Measurements from ENCODE around the gene PCSK2.

Gene PCSK2

GRCh38 chr20:17470973-17471372, 244.1 kb downstream of the PCSK2 start:
- Histone ChIP-seq H3K9ac (ENCODE audit: low read depth, low read length) (no peak overlapping the region), H3K9me3 (ENCODE audit: control insufficient read depth, insufficient read depth, low read length) (no peaks in the 10 kb centered on the region), H3K36me3 (ENCODE audit: control insufficient read depth, insufficient read depth, low read length) (no peaks in the 10 kb centered on the region), H3K4me1 (ENCODE audit: control insufficient read depth, insufficient read depth, low read length) (no peaks in the 10 kb centered on the region), H3K4me3 (ENCODE audit: low read depth, low read length) (no peak overlapping the region), H3K27me3 (ENCODE audit: control insufficient read depth, insufficient read depth, low read length) (no peaks in the 10 kb centered on the region)

DNA sequence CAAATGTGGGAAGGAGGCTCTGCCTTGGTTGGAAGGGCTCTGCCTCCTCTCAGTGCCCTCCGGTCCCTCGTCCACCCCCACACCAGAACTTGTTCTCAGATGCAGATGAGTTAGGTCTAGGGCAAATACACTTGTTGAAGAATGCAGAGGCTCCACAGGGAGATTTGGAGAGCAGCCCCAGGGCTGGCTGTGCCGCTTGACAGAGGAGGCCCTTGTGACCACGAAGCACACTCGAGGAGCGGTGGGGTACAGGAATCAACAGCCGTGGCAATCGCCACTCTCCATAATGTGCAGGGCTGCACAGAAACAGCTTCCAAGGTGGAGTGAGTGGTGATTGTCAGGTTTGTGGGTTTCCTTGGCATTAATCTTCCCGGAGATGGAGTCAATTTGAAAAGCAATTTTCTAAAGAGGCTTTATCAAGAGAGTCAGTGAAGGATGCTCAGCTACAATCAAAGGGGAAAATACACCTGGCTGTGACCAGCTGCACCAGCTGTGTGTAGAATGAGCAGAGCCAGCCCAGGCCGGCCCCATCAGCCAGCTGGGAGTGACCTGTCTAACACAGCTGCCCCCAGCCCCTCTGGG, 244.9 kb downstream of the PCSK2 start:
- H3K36me3 ChIP-seq (ENCODE audit: control insufficient read depth, insufficient read depth, low read length): no peaks in the 10 kb centered on the region
- H3K9me3 ChIP-seq (ENCODE audit: control insufficient read depth, insufficient read depth, low read length): no peaks in the 10 kb centered on the region
- H3K4me3 ChIP-seq (ENCODE audit: low read depth, low read length): no peak overlapping the region
- H3K27me3 ChIP-seq (ENCODE audit: control insufficient read depth, insufficient read depth, low read length): no peaks in the 10 kb centered on the region
- H3K9ac ChIP-seq (ENCODE audit: low read depth, low read length): no peak overlapping the region
- no peaks in the 10 kb centered on the region for H3K4me1 ChIP-seq (ENCODE audit: control insufficient read depth, insufficient read depth, low read length)

- Histone ChIP-seq H3K27me3 (ENCODE audit: control insufficient read depth, insufficient read depth, low read length) (no peaks in the 10 kb centered on the region), H3K4me1 (ENCODE audit: control insufficient read depth, insufficient read depth, low read length) (no peaks in the 10 kb centered on the region)
These were observed 246.8 kb downstream of the PCSK2 start for GRCh38 chr20:17473659-17474058.

DNA sequence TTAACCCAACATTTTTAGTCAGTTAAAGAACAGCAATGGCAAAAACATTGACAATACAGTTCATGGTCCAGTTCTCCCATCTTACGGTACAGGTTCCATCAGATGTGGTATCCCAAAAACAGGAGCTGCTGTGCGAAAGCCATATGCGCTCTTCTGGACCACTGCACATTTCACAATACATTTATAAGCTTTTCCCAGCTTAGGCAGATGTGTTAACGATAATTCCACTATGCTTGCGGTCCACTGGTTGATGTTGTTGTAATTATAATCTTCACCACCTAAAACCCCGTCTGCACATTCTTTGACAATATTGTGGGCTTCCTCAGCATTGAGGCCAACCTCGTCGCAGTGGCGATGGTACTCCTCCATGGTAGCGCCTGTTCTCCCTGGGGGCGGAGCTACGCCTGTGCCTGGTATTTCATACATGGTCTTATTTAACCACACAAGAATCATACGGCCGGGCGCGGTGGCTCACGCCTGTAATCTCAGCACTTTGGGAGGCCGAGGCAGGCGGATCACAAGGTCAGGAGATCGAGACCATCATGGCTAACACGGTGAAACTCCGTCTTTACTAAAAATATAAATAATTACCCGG, 252.3 kb downstream of the PCSK2 start:
- Histone ChIP-seq H3K9ac (ENCODE audit: low read depth, low read length) (no peak overlapping the region), H3K4me1 (ENCODE audit: control insufficient read depth, insufficient read depth, low read length) (no peaks in the 10 kb centered on the region), H3K27me3 (ENCODE audit: control insufficient read depth, insufficient read depth, low read length) (no peaks in the 10 kb centered on the region), H3K4me3 (ENCODE audit: low read depth, low read length) (no peak overlapping the region), H3K36me3 (ENCODE audit: control insufficient read depth, insufficient read depth, low read length) (no peaks in the 10 kb centered on the region), H3K9me3 (ENCODE audit: control insufficient read depth, insufficient read depth, low read length) (no peaks in the 10 kb centered on the region)

More at GRCh38 chr20:17473659-17474058, 246.8 kb downstream of the PCSK2 start:
- Histone ChIP-seq H3K9ac (ENCODE audit: low read depth, low read length) (no peak overlapping the region), H3K9me3 (ENCODE audit: control insufficient read depth, insufficient read depth, low read length) (no peaks in the 10 kb centered on the region), H3K36me3 (ENCODE audit: control insufficient read depth, insufficient read depth, low read length) (no peaks in the 10 kb centered on the region), H3K4me3 (ENCODE audit: low read depth, low read length) (no peak overlapping the region)

DNA sequence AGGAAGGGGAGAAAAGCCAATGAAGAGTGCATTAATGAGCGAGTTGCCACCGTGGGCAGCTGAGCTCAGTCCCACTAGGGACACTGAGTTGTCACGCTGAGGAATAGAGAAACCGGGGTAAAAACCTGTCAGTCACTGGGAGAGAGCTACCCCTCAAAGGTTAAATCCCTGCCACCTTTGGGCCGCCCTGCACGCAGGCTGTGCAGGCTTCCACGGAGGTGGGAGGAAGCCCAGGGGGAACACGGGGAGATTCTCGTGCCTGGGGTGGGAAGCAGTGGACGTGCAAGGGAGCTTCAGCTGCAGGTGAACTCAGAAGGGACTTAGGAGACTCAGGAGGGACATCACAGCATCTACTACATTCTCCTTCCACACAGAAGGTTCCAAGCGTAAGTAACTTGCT, 253.9 kb downstream of the PCSK2 start:
- Histone ChIP-seq H3K9me3 (ENCODE audit: control insufficient read depth, insufficient read depth, low read length) (no peaks in the 10 kb centered on the region), H3K27me3 (ENCODE audit: control insufficient read depth, insufficient read depth, low read length) (no peaks in the 10 kb centered on the region), H3K9ac (ENCODE audit: low read depth, low read length) (no peak overlapping the region), H3K4me3 (ENCODE audit: low read depth, low read length) (no peak overlapping the region), H3K36me3 (ENCODE audit: control insufficient read depth, insufficient read depth, low read length) (no peaks in the 10 kb centered on the region), H3K4me1 (ENCODE audit: control insufficient read depth, insufficient read depth, low read length) (no peaks in the 10 kb centered on the region)

- no peaks in the 10 kb centered on the region for H3K9me3 ChIP-seq (ENCODE audit: control insufficient read depth, insufficient read depth, low read length)
- H3K36me3 ChIP-seq (ENCODE audit: control insufficient read depth, insufficient read depth, low read length): no peaks in the 10 kb centered on the region
- no peak overlapping the region for H3K4me3 ChIP-seq (ENCODE audit: low read depth, low read length)
- no peak overlapping the region for H3K9ac ChIP-seq (ENCODE audit: low read depth, low read length)
- H3K27me3 ChIP-seq (ENCODE audit: control insufficient read depth, insufficient read depth, low read length): no peaks in the 10 kb centered on the region
- no peaks in the 10 kb centered on the region for H3K4me1 ChIP-seq (ENCODE audit: control insufficient read depth, insufficient read depth, low read length)
These were observed 254.8 kb downstream of the PCSK2 start for GRCh38 chr20:17481661-17482060.

DNA sequence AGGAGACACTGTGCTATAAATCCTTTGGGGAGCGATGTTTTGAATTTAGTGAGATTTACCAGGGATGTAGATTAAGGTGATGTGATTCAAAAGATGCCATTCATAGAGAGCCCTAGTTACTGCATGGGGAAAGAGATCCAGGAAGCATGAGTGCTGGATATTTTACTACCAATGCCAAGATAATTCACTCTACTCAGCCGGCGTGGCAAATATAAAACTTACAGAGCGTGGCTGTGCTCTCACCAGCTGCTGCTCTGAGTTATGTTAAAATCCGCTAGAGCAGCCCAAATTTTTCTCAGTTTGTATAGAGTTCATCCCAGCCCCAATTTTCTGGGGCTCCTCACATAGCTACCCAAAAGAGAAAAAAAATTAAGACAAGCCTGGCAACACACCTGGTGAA, 255.7 kb downstream of the PCSK2 start:
- Histone ChIP-seq H3K9me3 (ENCODE audit: control insufficient read depth, insufficient read depth, low read length) (no peaks in the 10 kb centered on the region), H3K27me3 (ENCODE audit: control insufficient read depth, insufficient read depth, low read length) (no peaks in the 10 kb centered on the region), H3K9ac (ENCODE audit: low read depth, low read length) (no peak overlapping the region), H3K4me3 (ENCODE audit: low read depth, low read length) (no peak overlapping the region), H3K4me1 (ENCODE audit: control insufficient read depth, insufficient read depth, low read length) (no peaks in the 10 kb centered on the region), H3K36me3 (ENCODE audit: control insufficient read depth, insufficient read depth, low read length) (no peaks in the 10 kb centered on the region)

DNA sequence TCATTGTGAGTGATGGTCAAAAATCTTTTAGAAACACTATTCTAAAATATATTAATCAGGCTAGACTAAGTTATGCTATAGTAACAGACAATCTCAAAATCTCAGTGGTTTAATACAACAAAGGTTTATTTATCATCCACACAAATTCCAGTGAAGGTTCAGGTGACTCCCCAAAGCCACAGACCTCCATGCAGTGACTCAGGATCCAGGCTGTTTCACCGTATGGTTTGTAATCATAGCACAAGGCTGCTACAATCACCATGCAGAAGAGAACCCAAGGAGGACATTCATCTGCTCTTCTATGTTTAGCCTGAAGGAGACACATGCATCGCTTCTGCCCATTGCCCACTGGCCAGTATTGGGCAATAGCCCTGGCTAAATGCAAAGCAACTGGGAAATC, 258.2 kb downstream of the PCSK2 start:
- Histone ChIP-seq H3K27me3 (ENCODE audit: control insufficient read depth, insufficient read depth, low read length) (no peaks in the 10 kb centered on the region), H3K9ac (ENCODE audit: low read depth, low read length) (no peak overlapping the region), H3K36me3 (ENCODE audit: control insufficient read depth, insufficient read depth, low read length) (no peaks in the 10 kb centered on the region), H3K9me3 (ENCODE audit: control insufficient read depth, insufficient read depth, low read length) (no peaks in the 10 kb centered on the region), H3K4me1 (ENCODE audit: control insufficient read depth, insufficient read depth, low read length) (no peaks in the 10 kb centered on the region), H3K4me3 (ENCODE audit: low read depth, low read length) (no peak overlapping the region)

GRCh38 chr20:17488916-17489600, 262.2 kb downstream of the PCSK2 start:
- Histone ChIP-seq H3K36me3 (ENCODE audit: control insufficient read depth, insufficient read depth, low read length) (no peaks in the 10 kb centered on the region), H3K27me3 (ENCODE audit: control insufficient read depth, insufficient read depth, low read length) (no peaks in the 10 kb centered on the region), H3K4me1 (ENCODE audit: control insufficient read depth, insufficient read depth, low read length) (no peaks in the 10 kb centered on the region), H3K9me3 (ENCODE audit: control insufficient read depth, insufficient read depth, low read length) (no peaks in the 10 kb centered on the region), H3K9ac (ENCODE audit: low read depth, low read length) (no peak overlapping the region), H3K4me3 (ENCODE audit: low read depth, low read length) (no peak overlapping the region)

- no peak overlapping the region for H3K9ac ChIP-seq (ENCODE audit: low read depth, low read length)
- no peaks in the 10 kb centered on the region for H3K9me3 ChIP-seq (ENCODE audit: control insufficient read depth, insufficient read depth, low read length)
- H3K4me1 ChIP-seq (ENCODE audit: control insufficient read depth, insufficient read depth, low read length): no peaks in the 10 kb centered on the region
- H3K27me3 ChIP-seq (ENCODE audit: control insufficient read depth, insufficient read depth, low read length): no peaks in the 10 kb centered on the region
- H3K4me3 ChIP-seq (ENCODE audit: low read depth, low read length): no peak overlapping the region
- no peaks in the 10 kb centered on the region for H3K36me3 ChIP-seq (ENCODE audit: control insufficient read depth, insufficient read depth, low read length)
These were observed 263.7 kb downstream of the PCSK2 start for GRCh38 chr20:17490501-17490900.

GRCh38 chr20:17491041-17491440, 264.2 kb downstream of the PCSK2 start:
- no peak overlapping the region for H3K9ac ChIP-seq (ENCODE audit: low read depth, low read length)
- no peaks in the 10 kb centered on the region for H3K27me3 ChIP-seq (ENCODE audit: control insufficient read depth, insufficient read depth, low read length)
- H3K9me3 ChIP-seq (ENCODE audit: control insufficient read depth, insufficient read depth, low read length): no peaks in the 10 kb centered on the region
- no peak overlapping the region for H3K4me3 ChIP-seq (ENCODE audit: low read depth, low read length)
- no peaks in the 10 kb centered on the region for H3K4me1 ChIP-seq (ENCODE audit: control insufficient read depth, insufficient read depth, low read length)
- no peaks in the 10 kb centered on the region for H3K36me3 ChIP-seq (ENCODE audit: control insufficient read depth, insufficient read depth, low read length)

DNA sequence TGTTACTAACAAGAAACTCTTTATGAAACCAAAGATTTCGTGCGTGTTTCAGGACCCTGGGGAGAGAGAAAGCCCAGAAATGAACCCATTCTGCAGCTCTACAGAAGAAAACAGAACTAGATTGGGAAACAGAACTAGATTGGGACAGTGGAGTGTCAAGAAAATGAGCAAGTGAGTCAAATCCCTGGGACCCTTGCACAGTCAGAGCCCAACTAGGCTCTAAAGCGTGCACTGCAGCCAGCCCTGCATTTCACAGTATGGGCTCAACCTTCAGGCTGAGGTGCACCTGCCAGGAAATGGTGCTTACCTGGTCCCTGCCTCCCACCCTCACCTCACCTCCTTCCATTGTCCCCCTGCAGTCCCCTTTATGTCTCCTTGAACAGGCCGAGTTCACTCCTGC, 264.6 kb downstream of the PCSK2 start:
- H3K4me1 ChIP-seq (ENCODE audit: control insufficient read depth, insufficient read depth, low read length): no peaks in the 10 kb centered on the region
- H3K36me3 ChIP-seq (ENCODE audit: control insufficient read depth, insufficient read depth, low read length): no peaks in the 10 kb centered on the region
- no peaks in the 10 kb centered on the region for H3K27me3 ChIP-seq (ENCODE audit: control insufficient read depth, insufficient read depth, low read length)
- no peaks in the 10 kb centered on the region for H3K9me3 ChIP-seq (ENCODE audit: control insufficient read depth, insufficient read depth, low read length)
- no peak overlapping the region for H3K9ac ChIP-seq (ENCODE audit: low read depth, low read length)
- no peak overlapping the region for H3K4me3 ChIP-seq (ENCODE audit: low read depth, low read length)
